Activated CD4-positive, alpha-beta T cell treated with anti-CD3 and anti-CD28 coated beads, Interleukin-2, amount 50 U/mL, for 48 hours (primary cell): ENCODE measurements around the gene MPP4.
"Not testable (repeated sequence)": the region's sequence is repeated elsewhere in the genome, so short reads cannot be mapped to it uniquely, and the experiment has no call there.

ENCODE experiments used
- DNase-seq, 2 experiments: peaks; one replicate each; pipeline ENCODE4 v3.0.0-alpha.2; 2020

The MPP4 gene

GRCh38 chr2:201671205-201671604 is 27.2 kb downstream of the MPP4 start:
- not testable (repeated sequence) for DNase-seq

GRCh38 chr2:201669865-201670264 is 28.6 kb downstream of the MPP4 start:
- DNase-seq, result no peak

- no peak for DNase-seq
Measured at GRCh38 chr2:201668402-201668910, 30.0 kb downstream of the MPP4 start.

- no peak for DNase-seq
Measured at GRCh38 chr2:201664334-201664733, 34.1 kb downstream of the MPP4 start.

GRCh38 chr2:201661366-201661765 is 37.1 kb downstream of the MPP4 start:
- no peak for DNase-seq

- no peak for DNase-seq
Measured at GRCh38 chr2:201660293-201660895, 38.0 kb downstream of the MPP4 start.

GRCh38 chr2:201656740-201657139 is 41.7 kb downstream of the MPP4 start:
- no peak for DNase-seq

- no peak for DNase-seq
Measured at GRCh38 chr2:201656102-201656501, 42.3 kb downstream of the MPP4 start.

GRCh38 chr2:201654616-201655384 is 43.6 kb downstream of the MPP4 start:
- no peak for DNase-seq

- DNase-seq, result no peak
Measured at GRCh38 chr2:201653221-201653620, 45.2 kb downstream of the MPP4 start.

GRCh38 chr2:201649442-201649841 is 49.0 kb downstream of the MPP4 start:
- DNase-seq, result no peak

- no peak for DNase-seq
Measured at GRCh38 chr2:201647431-201647830, 51.0 kb downstream of the MPP4 start.

- no peak for DNase-seq
Measured at GRCh38 chr2:201644001-201644400, 54.4 kb downstream of the MPP4 start.

- DNase-seq, result peak in 1 of 2 experiments; percentile 54
Measured at GRCh38 chr2:201643216-201643890, 55.1 kb downstream of the MPP4 start, which contains the start of gene TMEM237. Gene TMEM237 (minus strand): TSS chr2:201643503. CDS start chr2:201643400, 103 bp downstream.

GRCh38 chr2:201642579-201643215 is 55.7 kb downstream of the MPP4 start:
- peak; percentile 85 to 87 for DNase-seq

- no peak for DNase-seq
Measured at GRCh38 chr2:201642086-201642578, 56.3 kb downstream of the MPP4 start.

- DNase-seq, result peak in 1 of 2 experiments; percentile 11
Measured at GRCh38 chr2:201639205-201639604, 59.2 kb downstream of the MPP4 start.

- DNase-seq, result no peak
Measured at GRCh38 chr2:201638326-201638725, 60.1 kb downstream of the MPP4 start.

GRCh38 chr2:201633661-201634249 is 64.7 kb downstream of the MPP4 start:
- DNase-seq, result no peak

GRCh38 chr2:201631041-201631440 is 67.4 kb downstream of the MPP4 start:
- no peak for DNase-seq

- no peak for DNase-seq
Measured at GRCh38 chr2:201630577-201630976, 67.9 kb downstream of the MPP4 start.

- DNase-seq, result no peak
Measured at GRCh38 chr2:201628545-201628944, 69.9 kb downstream of the MPP4 start.
